B cell (primary cell): ENCODE data around the gene GATA3. TPM values are rescaled to one million over a fixed set of nuclear protein-coding genes. Genes with fewer than 3 reads are reported as not detected.

Experiments used
- ATAC-seq: fragments of 200-7000 bp; cut with Tn5 transposase; one replicate; pipeline ENCODE4 v1.10.0; 2021; ENCODE audit warnings: low read depth, mild to moderate bottlenecking, moderate number of reproducible peaks, moderate library complexity
- CTCF ChIA-PET: fragments of 350-600 bp; sonication (Branson Sonifier 250); formaldehyde crosslinking; loops from one replicate; lab custom pipeline; 2021; ENCODE audit warnings: antibody characterized with exemption, inconsistent platforms; lab: Charles Lee
- POLR2A ChIA-PET: fragments of 350-600 bp; sonication (Branson Sonifier 250); formaldehyde crosslinking; loops from one replicate; lab custom pipeline; 2021; ENCODE audit warnings: antibody characterized with exemption; lab: Charles Lee
- DNase-seq: peaks from one replicate; pipeline ENCODE4 v3.0.0; 2013
- H2AFZ ChIP-seq: 2 replicates; pipeline ENCODE4 v1.6.1; 2012; ENCODE audit warnings: mild to moderate bottlenecking, low read depth, low read length; ENCODE audit not compliant: insufficient read depth, poor library complexity, severe bottlenecking
- H3K27ac ChIP-seq, 2 donors: 1 replicate in 1 of 2; 2 replicates in 1 of 2; pipeline ENCODE4 v1.5.1; 2012 to 2013; ENCODE audit warnings: low read length in 2 of 2, mild to moderate bottlenecking in 2 of 2, moderate library complexity in 1 of 2
- H3K27me3 ChIP-seq, 4 experiments: fragments of 200-600 bp in 1 of 4; sonication (generic) in 1 of 4; replicated peaks in 1 of 4; 1 replicate in 2 of 4; 2 replicates in 2 of 4; pipeline versions ENCODE4 v1.6.1 to v1.7.0; 2013 to 2016; ENCODE audit warnings: low read length in 3 of 4, mild to moderate bottlenecking in 2 of 4, mixed read lengths in 1 of 4, moderate library complexity in 1 of 4; ENCODE audit not compliant: insufficient read depth in 4 of 4, control insufficient read depth in 3 of 4; ENCODE audit errors: control extremely low read depth in 1 of 4
- H3K36me3 ChIP-seq, 2 experiments: replicated peaks in 1 of 2; 1 replicate in 1 of 2; 2 replicates in 1 of 2; pipeline versions ENCODE4 v1.6.1 to v1.7.1; 2013; ENCODE audit warnings: low read length in 1 of 2; ENCODE audit not compliant: insufficient read depth in 2 of 2, control insufficient read depth in 1 of 2; ENCODE audit errors: control extremely low read depth in 1 of 2, extremely low read depth in 1 of 2
- H3K4me1 ChIP-seq, 2 donors: fragments of 200-600 bp in 1 of 2; sonication (generic) in 1 of 2; 1 replicate in 1 of 2; 2 replicates in 1 of 2; pipeline versions ENCODE4 v1.5.1 to v1.6.1; 2013 to 2017; ENCODE audit warnings: low read length in 2 of 2; ENCODE audit not compliant: control insufficient read depth in 2 of 2, insufficient read depth in 2 of 2
- H3K4me2 ChIP-seq: replicated peaks from 2 replicates; pipeline ENCODE3; 2012; ENCODE audit warnings: mild to moderate bottlenecking, low read depth, low read length; ENCODE audit not compliant: poor library complexity, severe bottlenecking
- H3K4me3 ChIP-seq, 5 experiments: fragments of 200-600 bp in 1 of 5; sonication (generic) in 1 of 5; 1 replicate in 3 of 5; 2 replicates in 2 of 5; pipeline versions ENCODE4 v1.5.1 to v1.7.0; 2011 to 2016; ENCODE audit warnings: low read length in 4 of 5, mild to moderate bottlenecking in 4 of 5, low read depth in 2 of 5, control low read depth in 1 of 5, moderate library complexity in 1 of 5; ENCODE audit not compliant: insufficient read depth in 1 of 5; ENCODE audit errors: control extremely low read depth in 1 of 5, extremely low read depth in 1 of 5
- H3K79me2 ChIP-seq: fragments of 200-600 bp; sonication (generic); one replicate; pipeline ENCODE4 v1.6.0; 2016; ENCODE audit warnings: low read length; ENCODE audit not compliant: control insufficient read depth, insufficient read depth
- H3K9ac ChIP-seq: fragments of 200-600 bp; sonication (generic); 2 replicates; pipeline ENCODE4 v1.6.1; 2017; ENCODE audit warnings: mild to moderate bottlenecking, low read length, moderate library complexity
- H3K9me3 ChIP-seq, 3 donors: one replicate each; pipeline versions ENCODE4 v1.6.1 to v1.7.1; 2013; ENCODE audit warnings: low read length in 2 of 3; ENCODE audit not compliant: control insufficient read depth in 2 of 3, insufficient read depth in 1 of 3; ENCODE audit errors: control extremely low read depth in 1 of 3
- H4K20me1 ChIP-seq: 2 replicates; pipeline ENCODE4 v1.6.0; 2012; ENCODE audit warnings: mild to moderate bottlenecking, low read length; ENCODE audit not compliant: insufficient read depth, control insufficient read depth, poor library complexity, severe bottlenecking
- H3K27ac Mint-ChIP-seq: one replicate; pipeline ENCODE4 v1.8.0; 2021; ENCODE audit warnings: mixed read lengths
- H3K27me3 Mint-ChIP-seq: one replicate; pipeline ENCODE4 v1.8.0; 2021; ENCODE audit warnings: mixed read lengths
- H3K4me1 Mint-ChIP-seq: one replicate; pipeline ENCODE4 v1.8.0; 2021; ENCODE audit warnings: mixed read lengths
- H3K4me3 Mint-ChIP-seq: one replicate; pipeline ENCODE4 v1.8.0; 2021; ENCODE audit warnings: mixed read lengths
- H3K9me3 Mint-ChIP-seq: one replicate; pipeline ENCODE4 v1.8.0; 2022; ENCODE audit warnings: mixed read lengths; ENCODE audit not compliant: insufficient read depth
- EZH2 ChIP-seq: IDR thresholded peaks from 2 replicates; pipeline ENCODE4 v1.6.1; 2012; ENCODE audit warnings: borderline replicate concordance, low read depth, mild to moderate bottlenecking, moderate library complexity, low read length; ENCODE audit not compliant: insufficient read depth, poor library complexity, severe bottlenecking
- WGBS: methylation state at CpG from one replicate; pipeline ENCODE4 v1.1.5; 2013; ENCODE audit warnings: missing lambda C conversion rate; ENCODE audit not compliant: insufficient coverage; 5-methylcytosine and 5-hydroxymethylcytosine counted together
- intact Hi-C: fragments of 100-400 bp; cut with micrococcal nuclease; formaldehyde crosslinking; loops from one replicate; pipeline ENCODE4 v1.10.0; 2022
- polyA plus RNA-seq: library from polyadenylated mRNA; depleted of rRNA; stranded (reverse); fragments of >200 nt; gene quantifications from 2 replicates; pipeline ENCODE4 v1.2.3, GENCODE V29; 2012
- total RNA-seq, 2 donors: library from RNA; stranded (reverse); fragments of 120-200 nt in 1 of 2; gene quantifications; 1 replicate in 1 of 2; 2 replicates in 1 of 2; pipeline versions ENCODE4 v1.2.3 to v1.2.4, GENCODE V29; 2013 to 2022
- TF ChIP-seq, protein P1 (sequence below): fragments of 200-600 bp; IDR thresholded peaks from one replicate; pipeline ENCODE4 v1.8.0; 2022; ENCODE audit warnings: antibody characterized with exemption, mild to moderate bottlenecking

GATA3 gene
- total and polyA plus RNA-seq, 2 donors (not counting 1 experiment from before 2014, with no cell fraction given): 0.60 to 0.94 TPM

DNA sequence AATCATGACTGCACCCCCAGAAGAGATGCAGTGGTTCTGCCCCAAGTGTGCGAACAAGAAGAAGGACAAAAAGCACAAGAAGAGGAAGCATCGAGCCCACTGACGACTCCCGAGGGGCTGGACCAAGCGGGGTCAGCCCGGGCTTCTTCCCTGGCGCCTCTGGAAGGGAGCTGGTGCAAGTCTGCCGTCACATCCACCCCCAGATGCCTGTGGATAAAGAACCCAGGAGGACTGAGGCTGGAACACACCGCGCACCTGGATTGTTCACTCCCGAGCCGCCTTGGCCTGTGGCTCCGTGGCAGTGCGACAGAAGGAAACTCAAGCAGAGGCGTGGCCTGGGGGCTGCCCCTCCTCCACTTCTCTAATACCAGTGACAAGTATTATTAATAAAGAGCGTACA, 39.8 kb upstream of the GATA3 start:
- ChIA-PET POLR2A (no interaction called here), CTCF (no interaction called here)
- ATAC-seq: no peak
- H3K27me3 ChIP-seq: no peaks in the 10 kb centered on the region
- intact Hi-C loops: no loop called here
- no peaks in the 10 kb centered on the region for H3K9me3 ChIP-seq
- H3K9ac ChIP-seq: no peak overlapping the region
- TF ChIP-seq EZH2: no peak
- TF ChIP-seq, protein P1, sequence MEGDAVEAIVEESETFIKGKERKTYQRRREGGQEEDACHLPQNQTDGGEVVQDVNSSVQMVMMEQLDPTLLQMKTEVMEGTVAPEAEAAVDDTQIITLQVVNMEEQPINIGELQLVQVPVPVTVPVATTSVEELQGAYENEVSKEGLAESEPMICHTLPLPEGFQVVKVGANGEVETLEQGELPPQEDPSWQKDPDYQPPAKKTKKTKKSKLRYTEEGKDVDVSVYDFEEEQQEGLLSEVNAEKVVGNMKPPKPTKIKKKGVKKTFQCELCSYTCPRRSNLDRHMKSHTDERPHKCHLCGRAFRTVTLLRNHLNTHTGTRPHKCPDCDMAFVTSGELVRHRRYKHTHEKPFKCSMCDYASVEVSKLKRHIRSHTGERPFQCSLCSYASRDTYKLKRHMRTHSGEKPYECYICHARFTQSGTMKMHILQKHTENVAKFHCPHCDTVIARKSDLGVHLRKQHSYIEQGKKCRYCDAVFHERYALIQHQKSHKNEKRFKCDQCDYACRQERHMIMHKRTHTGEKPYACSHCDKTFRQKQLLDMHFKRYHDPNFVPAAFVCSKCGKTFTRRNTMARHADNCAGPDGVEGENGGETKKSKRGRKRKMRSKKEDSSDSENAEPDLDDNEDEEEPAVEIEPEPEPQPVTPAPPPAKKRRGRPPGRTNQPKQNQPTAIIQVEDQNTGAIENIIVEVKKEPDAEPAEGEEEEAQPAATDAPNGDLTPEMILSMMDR: no peak
- no peaks in the 10 kb centered on the region for H3K4me1 Mint-ChIP-seq
- H2AFZ ChIP-seq: no peak overlapping the region
- no peak overlapping the region for H3K4me3 Mint-ChIP-seq
- peaks cover 5 to 24% of the 10 kb centered on the region in 2 experiments for H3K36me3 ChIP-seq
- H3K4me3 ChIP-seq: no peak overlapping the region
- H3K27me3 Mint-ChIP-seq: no peaks in the 10 kb centered on the region
- no peak overlapping the region for H3K4me2 ChIP-seq
- no peaks in the 10 kb centered on the region for H3K9me3 Mint-ChIP-seq
- no peaks in the 10 kb centered on the region for H3K79me2 ChIP-seq
- H4K20me1 ChIP-seq: no peaks in the 10 kb centered on the region
- H3K27ac Mint-ChIP-seq: no peak overlapping the region
- WGBS: 98% methylated on average over 15 of the region's 16 CpGs
- DNase-seq: no peak
- no peak overlapping the region for H3K27ac ChIP-seq
- no peaks in the 10 kb centered on the region for H3K4me1 ChIP-seq

DNA sequence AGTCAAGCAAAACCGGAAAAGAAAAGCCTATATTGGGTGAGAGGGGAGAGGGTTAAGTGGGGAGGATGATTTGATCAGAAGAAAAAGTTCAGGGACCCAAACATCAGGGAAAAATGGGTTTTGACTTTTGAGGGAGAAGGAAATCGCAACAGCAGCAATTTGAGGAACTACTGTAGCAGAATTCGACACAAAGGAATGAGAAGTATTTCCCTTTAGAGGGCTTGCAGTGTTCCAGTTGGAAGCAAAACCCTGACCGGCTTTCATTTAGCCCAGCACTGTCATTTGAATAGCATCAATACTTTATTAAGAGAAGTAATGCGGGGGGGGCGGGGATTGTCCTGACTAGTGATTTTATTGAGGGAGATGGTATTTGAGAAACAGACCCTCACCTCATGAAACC, 37.2 kb upstream of the GATA3 start:
- Mint-ChIP-seq H3K4me3 (no peak overlapping the region), H3K4me1 (no peaks in the 10 kb centered on the region), H3K27ac (no peak overlapping the region), H3K27me3 (no peaks in the 10 kb centered on the region), H3K9me3 (no peaks in the 10 kb centered on the region)
- no peak overlapping the region for H3K4me3 ChIP-seq
- H4K20me1 ChIP-seq: no peaks in the 10 kb centered on the region
- no peaks in the 10 kb centered on the region for H3K4me1 ChIP-seq
- no peaks in the 10 kb centered on the region for H3K27me3 ChIP-seq
- DNase-seq (no peak), ATAC-seq (no peak)
- WGBS: 58% methylated on average over 2 of the region's 6 CpGs
- no peak overlapping the region for H3K27ac ChIP-seq
- H3K4me2 ChIP-seq: no peak overlapping the region
- ChIA-PET CTCF (no interaction called here), POLR2A (no interaction called here)
- H3K9me3 ChIP-seq: no peaks in the 10 kb centered on the region
- peaks cover 0 to 21% of the 10 kb centered on the region in 2 experiments for H3K36me3 ChIP-seq
- H3K9ac ChIP-seq: no peak overlapping the region
- H2AFZ ChIP-seq: no peak overlapping the region
- TF ChIP-seq, protein P1: no peak
- no peak for TF ChIP-seq EZH2
- intact Hi-C loops: no loop called here
- no peaks in the 10 kb centered on the region for H3K79me2 ChIP-seq
